ENCODE data around the gene MT1A.
"Not testable (repeated sequence)": the region's sequence is repeated elsewhere in the genome, so short reads cannot be mapped to it uniquely, and the experiment has no call there.

Gene MT1A

GRCh38 chr16:56610609-56611111 lies 27.8 kb upstream of the MT1A start:
- no peak for DNase-seq

GRCh38 chr16:56611281-56611833 lies 27.1 kb upstream of the MT1A start:
- DNase-seq = no peak

- DNase-seq = no peak
These were observed 24.8 kb upstream of the MT1A start for GRCh38 chr16:56613706-56614105.

GRCh38 chr16:56614549-56614991 lies 23.9 kb upstream of the MT1A start:
- DNase-seq = no peak

GRCh38 chr16:56615353-56615752 lies 23.1 kb upstream of the MT1A start:
- no peak for DNase-seq

GRCh38 chr16:56616608-56617211 lies 21.8 kb upstream of the MT1A start:
- DNase-seq = no peak

- no peak for DNase-seq
These were observed 21.0 kb upstream of the MT1A start for GRCh38 chr16:56617212-56618085.

GRCh38 chr16:56618138-56618537 lies 20.3 kb upstream of the MT1A start:
- no peak for DNase-seq

- DNase-seq = no peak
These were observed 18.0 kb upstream of the MT1A start for GRCh38 chr16:56620339-56620897.

GRCh38 chr16:56621665-56622445 lies 16.6 kb upstream of the MT1A start:
- not testable (repeated sequence) for DNase-seq

- DNase-seq = not testable (repeated sequence)
These were observed 15.3 kb upstream of the MT1A start for GRCh38 chr16:56623184-56623583.

GRCh38 chr16:56623637-56624036 lies 14.8 kb upstream of the MT1A start:
- no peak for DNase-seq

GRCh38 chr16:56625140-56625942 lies 13.1 kb upstream of the MT1A start, which contains the start of gene MT1E:
TSS of gene MT1E (plus strand) at chr16:56625781. CDS start at chr16:56625852, 71 bp downstream.
- no peak for DNase-seq

GRCh38 chr16:56625943-56626654 lies 12.4 kb upstream of the MT1A start:
- DNase-seq = no peak

- DNase-seq = no peak
These were observed 11.8 kb upstream of the MT1A start for GRCh38 chr16:56626685-56627084.

GRCh38 chr16:56628486-56629350 lies 9.7 kb upstream of the MT1A start:
- DNase-seq = no peak

- no peak for DNase-seq
These were observed 8.9 kb upstream of the MT1A start for GRCh38 chr16:56629531-56629930.

- DNase-seq = no peak
These were observed 8.3 kb upstream of the MT1A start for GRCh38 chr16:56630134-56630533.

GRCh38 chr16:56631197-56631596 lies 7.3 kb upstream of the MT1A start:
- no peak for DNase-seq

- DNase-seq = no peak
These were observed 6.7 kb upstream of the MT1A start for GRCh38 chr16:56631832-56632155.

Data from SHP77 (cell line).